HEK293T (cell line): ENCODE measurements around the gene CATSPER4.

Source experiments
- ARNT ChIP-seq: fragments of 450-650 bp; IDR thresholded peaks from 2 replicates; pipeline ENCODE4 v1.6.1; 2017; ENCODE audit warnings: mild to moderate bottlenecking
- BHLHE40 ChIP-seq: fragments of 450-650 bp; IDR thresholded peaks from 2 replicates; pipeline ENCODE4 v1.6.1; 2016; ENCODE audit warnings: mild to moderate bottlenecking, moderate library complexity, borderline replicate concordance
- CTBP1 ChIP-seq: fragments of 450-650 bp; IDR thresholded peaks from 2 replicates; pipeline ENCODE4 v1.6.1; 2016; ENCODE audit warnings: borderline replicate concordance
- ELF4 ChIP-seq: fragments of 450-650 bp; IDR thresholded peaks from 2 replicates; pipeline ENCODE4 v1.6.1; 2017; ENCODE audit warnings: antibody characterized with exemption
- FOXA1 ChIP-seq: fragments of 450-650 bp; IDR thresholded peaks from 2 replicates; pipeline ENCODE4 v1.6.1; 2016; ENCODE audit warnings: mild to moderate bottlenecking
- FOXM1 ChIP-seq: fragments of 450-650 bp; IDR thresholded peaks from 2 replicates; pipeline ENCODE4 v1.6.1; 2017; ENCODE audit warnings: mild to moderate bottlenecking, borderline replicate concordance
- HDGF ChIP-seq: fragments of 450-650 bp; IDR thresholded peaks from 2 replicates; pipeline ENCODE4 v1.6.1; 2017; ENCODE audit warnings: antibody characterized with exemption, borderline replicate concordance
- LEF1 ChIP-seq: fragments of 450-650 bp; IDR thresholded peaks from 2 replicates; pipeline ENCODE4 v1.6.1; 2017; ENCODE audit warnings: mild to moderate bottlenecking, borderline replicate concordance
- SP1 ChIP-seq: fragments of 450-650 bp; IDR thresholded peaks from 2 replicates; pipeline ENCODE4 v1.6.1; 2017
- SUZ12 ChIP-seq: fragments of 450-650 bp; IDR thresholded peaks from 2 replicates; pipeline ENCODE4 v1.6.1; 2016; ENCODE audit warnings: mild to moderate bottlenecking
- TARDBP ChIP-seq: fragments of 450-650 bp; IDR thresholded peaks from 2 replicates; pipeline ENCODE4 v1.6.1; 2016
- ZNF384 ChIP-seq: fragments of 450-650 bp; IDR thresholded peaks from 2 replicates; pipeline ENCODE4 v1.6.1; 2016

DNA sequence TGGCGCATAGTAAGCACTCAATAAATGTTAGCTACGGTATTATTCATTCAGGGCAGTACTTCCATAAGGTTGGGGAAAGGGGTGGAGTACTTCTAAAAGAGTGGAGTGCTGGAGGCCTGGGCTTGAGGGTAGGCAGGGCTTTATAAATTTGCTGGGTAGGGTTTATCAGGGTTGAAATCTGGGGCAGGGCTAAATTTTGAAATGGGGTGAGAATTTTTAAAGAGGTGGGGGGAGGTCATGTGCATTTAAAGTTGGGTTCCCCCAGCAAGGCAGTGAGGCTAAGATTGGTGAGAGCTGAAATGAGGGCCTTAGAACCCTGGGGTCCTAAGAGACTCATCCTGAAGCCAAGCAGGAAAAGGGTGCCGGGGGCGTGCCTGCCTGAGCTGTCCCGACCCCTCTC is 10.0 kb downstream of the CATSPER4 start:
- TF ChIP-seq TARDBP (no peak), BHLHE40 (no peak), FOXA1 (no peak), ZNF384 (no peak), SP1 (no peak), FOXM1 (no peak), ELF4 (no peak), HDGF (no peak), SUZ12 (no peak), ARNT (no peak), CTBP1 (no peak), LEF1 (no peak)
